SH-SY5Y (cell line): ENCODE data around the gene SLC25A45.

Source experiments
- GATA2 ChIP-seq: IDR thresholded peaks from 2 replicates; pipeline ENCODE4 v1.6.1; 2011; ENCODE audit warnings: mild to moderate bottlenecking, low read depth, low read length
- GATA3 ChIP-seq: IDR thresholded peaks from 2 replicates; pipeline ENCODE4 v1.6.1; 2011; ENCODE audit warnings: low read depth, mild to moderate bottlenecking, low read length, moderate library complexity

- TF ChIP-seq GATA2 (no peak), GATA3 (no peak)
Measured at GRCh38 chr11:65334696-65335295, 47.6 kb downstream of the SLC25A45 start.
